HG03460 (cell line): Measurements from ENCODE around the gene PDSS1.

Experiments used
- ATAC-seq: cut with Tn5 transposase; IDR thresholded peaks from one replicate; pipeline ENCODE4 v1.9.1; 2021; ENCODE audit not compliant: unreplicated experiment

PDSS1 gene

DNA sequence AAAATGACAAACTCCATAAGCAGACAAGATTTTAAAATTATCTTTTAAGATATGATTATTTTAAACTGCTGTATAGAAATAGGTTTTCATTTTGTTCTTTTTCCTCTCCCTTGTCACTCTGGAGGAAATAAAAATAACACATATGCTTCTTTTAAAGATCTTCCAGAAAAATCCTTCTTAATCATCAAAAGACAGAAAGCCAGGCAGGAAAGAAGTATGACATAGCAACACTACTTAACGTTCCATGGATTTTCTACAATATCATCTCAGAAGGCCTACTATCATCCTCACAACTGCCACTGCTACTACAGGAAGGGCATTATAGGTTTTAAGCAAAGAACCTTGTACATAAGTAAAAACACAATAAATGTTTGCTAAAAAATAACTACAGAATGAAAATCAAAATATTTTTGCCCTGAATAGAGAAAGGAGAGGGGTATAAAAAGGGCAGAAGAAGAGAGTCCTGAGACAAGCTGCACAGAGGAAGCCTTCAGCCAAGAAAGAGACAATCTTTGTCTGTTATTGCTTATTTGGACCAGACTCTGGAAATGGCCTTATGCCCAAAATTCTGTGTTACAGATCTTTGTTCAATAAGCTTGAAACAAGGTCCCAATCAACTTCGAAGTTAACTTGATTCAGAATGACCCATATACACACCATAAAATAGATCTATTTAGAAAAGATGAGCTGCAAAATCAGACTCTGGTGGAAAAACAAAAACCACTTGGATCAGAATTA lies 95.4 kb downstream of the PDSS1 start:
- no peak for ATAC-seq
